Smooth muscle cell (in vitro differentiated cells): ENCODE measurements around the gene LILRB4. TPM values are rescaled to one million over a fixed set of nuclear protein-coding genes. Genes with fewer than 3 reads are reported as not detected.

Experiments
- DNase-seq: peaks from one replicate; lab custom pipeline; 2025; ENCODE audit not compliant: unreplicated experiment; lab: John Stamatoyannopoulos, UW
- H2AFZ ChIP-seq: fragments of 200-600 bp; sonication (generic); 2 replicates; pipeline ENCODE4 v1.6.0; 2016; ENCODE audit warnings: antibody characterized with exemption, low read depth, mild to moderate bottlenecking
- H3F3A ChIP-seq: fragments of 200-600 bp; sonication (generic); 2 replicates; pipeline ENCODE4 v1.6.0; 2017; ENCODE audit warnings: antibody characterized with exemption, low read depth
- H3K27ac ChIP-seq: fragments of 200-600 bp; sonication (generic); 2 replicates; pipeline ENCODE4 v1.5.1; 2016; ENCODE audit warnings: low read depth, mild to moderate bottlenecking
- H3K27me3 ChIP-seq: fragments of 200-600 bp; sonication (generic); 2 replicates; pipeline ENCODE4 v1.6.1; 2016; ENCODE audit warnings: low read depth, mild to moderate bottlenecking
- H3K36me3 ChIP-seq: fragments of 200-600 bp; sonication (generic); 2 replicates; pipeline ENCODE4 v1.5.1; 2016; ENCODE audit warnings: low read depth
- H3K4me1 ChIP-seq: fragments of 200-600 bp; sonication (generic); 2 replicates; pipeline ENCODE4 v1.5.1; 2016; ENCODE audit warnings: low read depth
- H3K4me2 ChIP-seq: fragments of 200-600 bp; sonication (generic); 2 replicates; pipeline ENCODE4 v1.6.0; 2016; ENCODE audit warnings: mild to moderate bottlenecking
- H3K4me3 ChIP-seq: fragments of 200-600 bp; sonication (generic); 2 replicates; pipeline ENCODE4 v1.5.1; 2016; ENCODE audit warnings: mild to moderate bottlenecking
- H3K79me2 ChIP-seq: fragments of 200-600 bp; sonication (generic); 2 replicates; pipeline ENCODE4 v1.6.0; 2016; ENCODE audit warnings: low read depth, mild to moderate bottlenecking
- H3K9ac ChIP-seq: fragments of 200-600 bp; sonication (generic); 2 replicates; pipeline ENCODE4 v1.6.0; 2016; ENCODE audit warnings: low read depth
- H3K9me3 ChIP-seq: fragments of 200-600 bp; sonication (generic); replicated peaks from 2 replicates; pipeline ENCODE4 v1.5.1; 2016; ENCODE audit warnings: low read depth
- H4K20me1 ChIP-seq: fragments of 200-600 bp; sonication (generic); 2 replicates; pipeline ENCODE4 v1.6.0; 2016; ENCODE audit warnings: low read depth
- WGBS: methylation state at CpG from one replicate; pipeline ENCODE4 v1.1.7; 2016; ENCODE audit warnings: low lambda C conversion rate; 5-methylcytosine and 5-hydroxymethylcytosine counted together
- polyA plus RNA-seq: library from polyadenylated mRNA; unstranded; fragments of >200 nt; fragmentation: Nextera tagmentation; extraction: Ambion mirVana; gene quantifications from 2 replicates; pipeline ENCODE4 v1.2.1, GENCODE V29; 2016
- total RNA-seq: library from RNA; depleted of rRNA; stranded (reverse); fragments of >200 nt; gene quantifications from 2 replicates; pipeline ENCODE4 v1.2.3, GENCODE V29; 2014
- TF ChIP-seq, protein P1 (sequence below): fragments of 200-600 bp; sonication (generic); IDR thresholded peaks from 2 replicates; pipeline ENCODE4 v1.5.1; 2017; ENCODE audit warnings: borderline replicate concordance, mild to moderate bottlenecking, antibody characterized with exemption; ENCODE audit not compliant: insufficient read depth, poor library complexity, severe bottlenecking

The LILRB4 gene
- total and polyA plus RNA-seq, 2 experiments from 2014 or later, result not detected

DNA sequence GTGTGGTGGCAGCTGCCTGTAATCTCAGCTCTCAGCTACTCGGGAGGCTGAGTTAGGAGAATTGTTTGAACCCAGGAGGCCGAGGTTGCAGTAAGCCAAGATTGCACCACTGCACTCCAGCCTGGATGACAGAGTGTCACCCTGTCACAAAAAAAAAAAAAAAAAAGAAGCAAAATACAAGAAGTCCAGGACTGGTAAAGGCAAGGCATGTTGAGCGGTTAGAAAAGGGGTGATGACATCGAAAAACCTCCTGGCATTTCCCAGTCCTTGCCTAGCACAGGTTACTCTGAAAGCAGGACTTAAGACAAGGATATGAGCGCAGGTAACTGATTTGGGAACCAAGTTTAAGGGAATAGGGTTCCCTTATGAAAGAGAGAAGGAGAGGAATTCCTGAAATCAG lies 2.5 kb upstream of the LILRB4 start:
- no peak overlapping the region for H3K4me2 ChIP-seq
- no peaks in the 10 kb centered on the region for H3F3A ChIP-seq
- WGBS, result 85% methylated on average over 5 of the region's 5 CpGs
- no peaks in the 10 kb centered on the region for H3K27me3 ChIP-seq
- H3K4me1 ChIP-seq, result no peaks in the 10 kb centered on the region
- H3K9ac ChIP-seq, result no peak overlapping the region
- H2AFZ ChIP-seq, result no peak overlapping the region
- peaks cover 9% of the 10 kb centered on the region for H3K9me3 ChIP-seq
- H3K79me2 ChIP-seq, result no peaks in the 10 kb centered on the region
- TF ChIP-seq, protein P1, sequence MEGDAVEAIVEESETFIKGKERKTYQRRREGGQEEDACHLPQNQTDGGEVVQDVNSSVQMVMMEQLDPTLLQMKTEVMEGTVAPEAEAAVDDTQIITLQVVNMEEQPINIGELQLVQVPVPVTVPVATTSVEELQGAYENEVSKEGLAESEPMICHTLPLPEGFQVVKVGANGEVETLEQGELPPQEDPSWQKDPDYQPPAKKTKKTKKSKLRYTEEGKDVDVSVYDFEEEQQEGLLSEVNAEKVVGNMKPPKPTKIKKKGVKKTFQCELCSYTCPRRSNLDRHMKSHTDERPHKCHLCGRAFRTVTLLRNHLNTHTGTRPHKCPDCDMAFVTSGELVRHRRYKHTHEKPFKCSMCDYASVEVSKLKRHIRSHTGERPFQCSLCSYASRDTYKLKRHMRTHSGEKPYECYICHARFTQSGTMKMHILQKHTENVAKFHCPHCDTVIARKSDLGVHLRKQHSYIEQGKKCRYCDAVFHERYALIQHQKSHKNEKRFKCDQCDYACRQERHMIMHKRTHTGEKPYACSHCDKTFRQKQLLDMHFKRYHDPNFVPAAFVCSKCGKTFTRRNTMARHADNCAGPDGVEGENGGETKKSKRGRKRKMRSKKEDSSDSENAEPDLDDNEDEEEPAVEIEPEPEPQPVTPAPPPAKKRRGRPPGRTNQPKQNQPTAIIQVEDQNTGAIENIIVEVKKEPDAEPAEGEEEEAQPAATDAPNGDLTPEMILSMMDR, result no peak
- H3K4me3 ChIP-seq, result no peak overlapping the region
- H3K36me3 ChIP-seq, result no peaks in the 10 kb centered on the region
- no peak overlapping the region for H3K27ac ChIP-seq
- no peaks in the 10 kb centered on the region for H4K20me1 ChIP-seq
- no peak for DNase-seq

DNA sequence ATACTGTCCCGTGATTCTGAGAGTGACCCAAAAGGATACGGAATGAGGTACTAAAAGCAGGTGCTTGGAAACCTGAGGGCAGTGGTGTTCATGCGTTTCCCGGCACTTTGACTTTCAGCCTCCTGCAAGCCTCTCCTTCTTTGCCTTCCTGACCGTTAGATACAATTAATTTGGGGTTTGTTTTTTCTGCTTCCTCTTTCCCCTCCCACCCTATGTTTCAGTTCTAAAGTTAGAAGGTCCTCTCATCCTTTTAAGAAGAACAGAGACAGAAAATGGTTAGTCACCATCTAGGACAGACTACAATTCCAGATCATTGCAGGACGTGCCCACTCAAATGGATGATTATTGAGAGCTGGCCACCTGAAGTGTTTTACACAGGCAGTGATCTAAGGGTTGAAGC lies 1.8 kb upstream of the LILRB4 start:
- WGBS, result 69% methylated on average over 6 of the region's 6 CpGs
- Histone ChIP-seq H3F3A (no peaks in the 10 kb centered on the region), H3K4me1 (no peaks in the 10 kb centered on the region), H2AFZ (no peak overlapping the region), H3K4me2 (no peak overlapping the region), H3K27me3 (no peaks in the 10 kb centered on the region), H3K4me3 (no peak overlapping the region), H4K20me1 (no peaks in the 10 kb centered on the region), H3K36me3 (no peaks in the 10 kb centered on the region), H3K9ac (no peak overlapping the region), H3K79me2 (no peaks in the 10 kb centered on the region), H3K9me3 (peaks cover 9% of the 10 kb centered on the region), H3K27ac (no peak overlapping the region)
- TF ChIP-seq, protein P1, result no peak
- no peak for DNase-seq

DNA sequence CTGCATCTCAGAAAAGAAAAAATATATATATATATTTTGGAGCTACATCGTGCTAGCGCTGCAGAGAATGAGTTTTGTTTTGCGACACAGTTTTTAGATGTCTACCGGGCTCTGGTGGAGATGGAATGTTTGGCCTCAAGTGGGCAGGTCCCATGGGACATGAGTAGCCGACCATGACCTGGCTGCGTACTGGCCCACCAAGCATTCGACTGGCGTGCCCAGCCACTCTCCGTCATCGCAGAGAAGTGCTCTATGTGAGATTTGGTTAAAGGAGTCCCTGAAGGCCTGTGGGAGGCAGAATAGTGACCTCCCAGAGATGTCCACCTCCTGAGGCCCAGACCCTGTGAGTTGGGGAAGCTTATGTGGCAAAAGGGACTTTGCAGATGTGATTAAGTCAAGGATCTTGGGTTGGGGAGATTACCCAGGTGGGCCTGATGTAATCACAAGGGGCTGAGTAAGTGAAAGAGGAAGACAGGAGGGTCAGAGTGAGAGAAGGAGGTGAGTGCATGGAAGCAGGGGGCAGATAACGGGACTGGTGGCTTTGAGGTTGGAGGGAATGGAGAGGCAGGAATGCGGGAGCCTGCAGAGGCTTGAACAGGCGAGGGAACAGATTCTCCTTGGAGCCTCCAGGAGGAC lies 821 bp upstream of the LILRB4 start:
- Histone ChIP-seq H3K27ac (no peak overlapping the region), H3K9me3 (peaks cover 4% of the 10 kb centered on the region)

DNA sequence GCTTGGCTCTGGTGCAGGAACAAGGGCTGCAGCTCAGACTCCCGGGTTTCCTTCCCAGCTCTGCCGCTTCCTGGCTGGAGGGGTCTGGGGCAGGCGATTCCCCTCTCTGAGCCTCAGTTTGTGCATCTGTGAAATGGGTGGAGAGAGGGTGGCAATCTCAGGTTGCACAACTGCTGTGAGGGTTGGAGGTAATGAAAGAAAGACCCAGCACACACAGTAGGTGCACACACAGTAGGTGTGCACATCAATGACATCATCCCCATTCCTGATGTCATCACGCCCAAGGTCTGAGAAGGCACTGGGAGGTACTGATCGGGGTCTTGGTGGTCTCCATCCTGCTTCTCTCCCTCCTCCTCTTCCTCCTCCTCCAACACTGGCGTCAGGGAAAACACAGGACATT lies 2.7 kb downstream of the LILRB4 start:
- whole genome bisulfite sequencing, result 84% methylated on average over 6 of the region's 6 CpGs
- Histone ChIP-seq H2AFZ (no peak overlapping the region), H3K4me1 (no peaks in the 10 kb centered on the region), H3F3A (no peaks in the 10 kb centered on the region), H3K4me3 (no peak overlapping the region), H4K20me1 (no peaks in the 10 kb centered on the region), H3K79me2 (no peaks in the 10 kb centered on the region), H3K36me3 (no peaks in the 10 kb centered on the region), H3K9ac (no peak overlapping the region), H3K9me3 (no peaks in the 10 kb centered on the region), H3K4me2 (no peak overlapping the region), H3K27me3 (no peaks in the 10 kb centered on the region), H3K27ac (no peak overlapping the region)
- DNase-seq, result no peak
- TF ChIP-seq, protein P1, result no peak

More for the DNA sequence above, 821 bp upstream of the LILRB4 start:
- H4K20me1 ChIP-seq, result no peaks in the 10 kb centered on the region
- no peak overlapping the region for H3K9ac ChIP-seq
- no peak overlapping the region for H3K4me3 ChIP-seq
- H3K36me3 ChIP-seq, result no peaks in the 10 kb centered on the region
- WGBS, result 80% methylated on average over 13 of the region's 13 CpGs
- H3K79me2 ChIP-seq, result no peaks in the 10 kb centered on the region
- no peak overlapping the region for H3K4me2 ChIP-seq
- no peak for DNase-seq
- no peak overlapping the region for H2AFZ ChIP-seq
- TF ChIP-seq, protein P1, result no peak
- H3F3A ChIP-seq, result no peaks in the 10 kb centered on the region
- H3K4me1 ChIP-seq, result no peaks in the 10 kb centered on the region
- H3K27me3 ChIP-seq, result no peaks in the 10 kb centered on the region
